Measurements from ENCODE around the gene TRAF3IP1. TPM values are rescaled to one million over a fixed set of nuclear protein-coding genes. Genes with fewer than 3 reads are reported as not detected.

The TRAF3IP1 gene
- total RNA-seq, 1 donor from 2014 or later = 6.0 TPM

DNA sequence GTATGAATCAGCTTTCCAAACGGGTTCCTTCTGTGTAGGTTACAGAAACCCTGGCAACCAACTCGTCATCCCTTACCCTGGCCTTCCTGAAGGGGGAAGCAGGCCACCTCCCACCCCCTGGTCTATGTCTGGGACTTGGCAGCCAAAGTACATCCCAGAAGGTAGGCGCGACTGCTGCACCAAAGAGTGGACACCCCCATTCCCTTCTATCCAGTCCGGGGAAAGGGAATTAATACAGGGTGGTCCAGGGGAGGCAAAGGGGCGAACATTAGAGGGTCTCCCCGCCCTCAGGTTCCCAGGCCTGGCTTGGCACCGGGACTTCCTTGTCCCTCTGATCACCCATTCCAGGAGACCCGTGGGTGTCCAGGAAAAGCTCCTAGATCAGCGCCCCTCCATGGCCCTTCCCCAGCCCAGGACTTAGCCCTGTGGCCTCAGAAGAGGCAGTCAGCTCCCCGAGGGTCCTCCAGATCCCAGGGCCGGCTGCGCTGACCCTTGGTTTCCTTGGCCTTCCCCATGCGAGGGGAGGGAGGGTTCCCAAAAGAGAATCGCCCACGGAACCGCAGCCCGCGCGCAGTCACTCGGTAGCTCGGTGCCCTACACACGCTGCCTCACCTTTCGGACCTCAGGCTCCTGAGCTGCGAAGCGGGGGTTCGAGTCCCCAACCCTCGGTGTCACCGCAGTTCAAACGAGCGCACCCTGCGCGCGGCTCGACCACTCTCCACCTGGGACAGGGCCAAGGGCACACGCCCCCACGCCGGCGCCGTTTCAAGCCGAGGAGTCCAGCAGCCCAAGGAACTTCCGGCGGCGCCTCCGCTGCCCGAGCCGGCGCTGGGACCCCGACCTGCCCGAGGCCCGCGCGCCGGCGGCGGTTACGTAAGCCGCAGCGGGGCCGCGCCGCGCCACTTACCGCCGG, 32.3 kb upstream of the TRAF3IP1 start, which contains the start of gene PER2:
Gene PER2, minus strand, starts transcription at position 874 of the 913 bp plus-strand sequence. CDS start 10,674 bp downstream, outside the sequence.
- peak; percentile 71 for DNase-seq (ENCODE audit: low spot score)

DNA sequence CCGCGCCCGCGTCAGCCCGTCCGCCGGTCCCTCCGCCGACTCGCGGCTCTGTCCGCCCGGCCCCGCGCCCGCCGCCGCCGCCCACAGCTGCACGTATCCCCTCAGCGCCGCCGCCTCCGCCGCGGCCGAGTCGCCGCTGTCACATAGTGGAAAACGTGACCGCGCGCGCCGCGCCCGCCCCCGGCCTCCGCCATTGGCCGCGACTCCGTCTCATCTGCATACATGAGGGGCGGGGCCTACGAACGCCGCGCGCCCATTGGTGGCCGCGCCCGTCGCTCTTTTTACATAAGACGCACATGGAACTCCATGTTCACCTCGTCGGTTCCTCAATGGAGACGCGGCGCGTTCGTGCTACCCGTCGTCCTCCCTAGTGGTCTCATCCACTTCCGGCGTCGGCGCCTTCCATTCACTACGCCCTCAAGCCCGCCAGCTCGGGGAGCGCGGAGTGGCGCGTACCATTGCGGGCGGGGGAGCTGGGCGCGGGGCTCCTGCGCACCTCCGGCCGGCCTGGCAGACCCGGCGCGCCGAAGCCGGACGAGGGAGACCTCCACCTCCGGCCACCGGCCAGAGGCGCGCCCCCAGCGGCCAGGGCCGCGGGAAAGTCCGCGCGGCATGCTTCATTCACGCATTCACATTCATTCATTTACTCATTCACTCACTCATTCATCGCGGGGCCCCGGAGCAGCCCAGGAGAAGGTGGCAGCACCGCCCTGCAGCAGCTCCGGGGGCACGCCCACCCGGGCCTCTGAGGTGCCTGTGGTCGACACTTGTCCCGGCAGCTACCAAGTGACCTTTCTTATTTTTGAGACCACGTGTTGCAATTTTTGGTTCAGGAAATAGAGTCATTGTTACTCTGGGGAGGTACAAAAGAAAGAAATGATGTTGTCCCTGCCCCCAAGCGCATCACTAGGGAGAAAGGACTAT, 31.4 kb upstream of the TRAF3IP1 start:
- DNase-seq (ENCODE audit: low spot score) = peak; percentile 98

DNA sequence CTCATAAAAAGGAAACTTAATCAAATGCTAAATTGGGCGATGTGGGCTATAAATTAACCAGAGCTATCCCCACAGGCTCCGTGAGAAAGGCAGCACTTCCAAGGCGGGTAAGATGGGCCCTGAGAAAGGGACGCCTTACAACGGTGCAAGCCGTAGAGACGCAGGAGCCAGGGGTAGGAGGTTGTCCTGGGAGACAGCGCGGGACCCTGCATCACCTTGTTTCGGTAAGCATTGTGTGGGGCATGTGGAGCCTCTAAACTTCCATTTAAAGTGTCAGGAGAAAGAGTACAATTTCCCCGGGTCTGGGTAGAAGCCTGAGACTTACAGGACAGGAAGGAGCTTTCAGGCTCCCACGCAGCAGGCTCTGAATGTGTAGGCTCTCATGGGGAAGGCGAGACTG, 30.7 kb upstream of the TRAF3IP1 start:
- DNase-seq (ENCODE audit: low spot score) = peak; percentile 20

DNA sequence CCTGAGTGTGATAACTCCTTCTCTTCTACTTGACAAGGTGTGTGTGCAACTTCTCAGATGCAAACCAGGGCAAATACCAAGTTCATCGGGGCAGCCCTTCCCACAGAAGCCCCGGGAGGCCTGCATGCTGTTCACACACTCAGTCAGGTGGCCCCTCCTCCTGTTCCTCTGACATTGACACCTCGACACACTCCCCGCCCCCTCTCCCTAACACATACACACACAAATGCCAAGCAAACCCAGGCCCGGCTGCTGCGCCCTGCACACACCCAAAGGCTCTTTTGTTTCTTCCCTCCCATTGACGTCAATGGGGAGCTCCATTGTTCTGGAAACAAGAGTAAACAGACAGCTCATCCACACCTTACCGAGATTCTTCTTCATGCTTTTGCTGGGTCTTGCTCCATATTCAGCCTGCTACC, 30.2 kb upstream of the TRAF3IP1 start:
- DNase-seq (ENCODE audit: low spot score) = peak; percentile 27

DNA sequence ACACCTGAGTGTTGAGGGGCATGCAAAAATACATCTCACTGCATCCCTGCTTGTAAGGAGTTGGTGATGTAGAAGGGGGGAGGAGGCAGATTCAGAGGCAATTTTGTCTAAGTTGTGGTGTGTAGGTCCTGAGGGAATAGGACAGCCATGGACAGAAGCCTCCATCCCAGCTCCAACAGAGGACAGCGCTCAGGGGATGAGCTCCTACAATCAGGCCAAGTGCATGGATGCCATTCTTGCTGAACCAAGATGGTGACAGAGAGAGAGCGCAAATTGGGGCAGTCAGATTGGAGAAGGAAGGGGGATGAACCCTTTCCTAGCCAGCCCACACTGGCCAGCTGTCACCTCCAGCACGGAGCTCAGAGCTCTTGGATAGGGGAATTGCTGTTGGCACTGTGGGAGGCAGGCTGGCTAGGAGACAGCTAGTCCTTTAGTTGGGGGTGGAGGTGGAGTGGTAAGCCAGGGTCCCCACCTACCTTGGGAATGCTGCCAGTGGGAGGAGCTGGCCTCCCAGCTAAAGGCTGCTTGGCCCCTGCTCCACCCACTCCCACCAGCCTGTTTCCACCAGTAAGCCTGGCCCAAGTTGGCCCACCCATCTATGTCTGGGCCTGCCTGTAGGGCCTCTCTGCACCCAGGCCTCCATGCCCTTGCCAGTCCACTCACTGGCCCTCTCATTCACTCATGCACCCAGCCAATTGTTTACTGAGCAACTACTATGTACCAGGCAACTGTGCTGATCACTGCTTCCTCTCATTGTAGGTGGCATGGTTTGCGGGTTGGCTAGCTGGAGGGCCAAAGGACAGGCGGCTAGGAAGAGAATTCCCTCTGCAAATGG, 29.4 kb upstream of the TRAF3IP1 start:
- no peak for DNase-seq (ENCODE audit: low spot score)

DNA sequence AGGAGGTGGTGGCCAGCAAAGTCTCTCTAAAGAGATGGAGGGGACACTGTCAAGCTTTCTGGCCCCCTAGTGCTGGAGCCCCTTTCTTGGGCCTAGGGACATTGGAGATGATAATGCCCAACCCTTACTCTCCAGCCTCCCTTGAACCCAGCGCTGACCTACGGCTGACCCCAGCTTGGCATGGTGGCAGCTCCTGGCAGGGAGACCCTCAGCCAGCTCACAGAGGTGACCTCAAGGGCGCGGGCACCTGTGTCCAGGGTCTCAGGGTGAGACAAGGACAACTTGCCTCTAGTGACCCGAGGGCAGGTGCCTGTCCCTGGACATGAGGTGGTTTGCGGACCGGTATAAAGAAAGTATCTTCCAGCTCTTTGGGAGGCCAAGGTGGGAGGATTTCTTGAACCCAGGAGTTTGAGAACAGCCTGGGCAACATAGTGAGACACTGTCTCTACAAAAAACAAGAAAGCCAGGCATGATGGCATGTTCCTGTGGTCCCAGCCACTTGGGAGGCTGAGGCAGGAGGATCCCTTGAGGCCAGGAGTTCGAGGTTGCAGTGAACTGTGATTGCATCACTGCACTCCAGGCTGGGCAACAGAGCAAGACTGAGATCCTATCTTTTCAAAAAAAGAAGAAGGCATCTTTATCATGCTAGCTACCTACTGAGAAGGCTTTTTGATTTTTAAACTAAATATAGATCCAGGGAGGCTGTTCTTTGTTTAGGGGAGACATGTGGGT, 28.6 kb upstream of the TRAF3IP1 start:
- no peak for DNase-seq (ENCODE audit: low spot score)

DNA sequence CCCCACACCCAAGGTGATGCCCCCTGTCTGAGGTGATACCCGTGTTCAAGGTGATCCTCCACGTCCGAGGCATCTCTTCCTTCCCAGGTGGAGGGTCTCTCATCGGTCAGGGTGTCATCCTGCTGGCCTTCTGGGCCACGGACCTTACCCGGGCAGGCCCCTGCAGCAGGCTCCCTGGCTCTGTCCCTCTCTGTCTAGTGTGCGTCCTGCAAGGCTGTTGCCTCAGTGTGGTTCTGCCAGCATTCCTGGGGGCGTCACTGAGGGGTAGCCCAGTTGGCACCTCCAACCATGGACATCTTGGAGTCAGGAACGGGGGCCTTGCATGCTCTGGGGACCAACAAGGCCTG, 26.3 kb upstream of the TRAF3IP1 start:
- DNase-seq (ENCODE audit: low spot score) = no peak

DNA sequence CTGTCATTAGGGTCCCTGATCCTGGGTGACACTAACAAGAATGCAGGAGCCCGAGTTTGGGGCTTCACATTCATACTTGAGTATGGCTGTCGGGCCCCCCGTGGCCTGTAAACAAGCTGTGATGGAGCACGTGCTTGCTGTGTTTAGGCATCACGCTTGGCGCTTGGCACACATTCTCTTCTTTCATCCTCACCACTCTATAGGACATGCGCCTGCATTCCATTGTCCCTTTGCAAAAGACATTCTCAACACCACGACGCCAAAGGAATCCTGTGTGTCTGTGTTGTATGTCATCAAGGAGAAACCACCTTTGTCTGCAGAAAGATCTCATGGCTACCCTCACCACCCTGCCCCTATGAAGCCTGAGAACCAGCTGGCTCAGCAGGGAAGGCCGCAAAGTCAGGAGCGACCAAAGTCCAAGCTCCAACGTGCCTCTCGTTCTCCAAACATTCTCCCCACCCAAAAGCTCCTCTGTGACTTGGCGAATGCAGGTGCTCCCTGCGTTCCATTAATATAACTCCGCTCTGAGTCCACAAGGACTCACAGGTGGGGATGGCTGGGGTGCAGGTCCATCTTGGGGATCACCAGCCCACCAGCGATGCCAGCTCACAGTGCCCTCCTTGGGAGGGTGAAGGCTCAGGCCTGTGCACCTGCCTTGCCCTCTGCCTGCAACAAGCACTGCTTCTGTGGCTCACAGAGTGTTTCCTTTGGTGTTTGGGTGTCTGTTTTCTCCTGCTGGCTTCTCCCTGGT, 25.8 kb upstream of the TRAF3IP1 start:
- no peak for DNase-seq (ENCODE audit: low spot score)

DNA sequence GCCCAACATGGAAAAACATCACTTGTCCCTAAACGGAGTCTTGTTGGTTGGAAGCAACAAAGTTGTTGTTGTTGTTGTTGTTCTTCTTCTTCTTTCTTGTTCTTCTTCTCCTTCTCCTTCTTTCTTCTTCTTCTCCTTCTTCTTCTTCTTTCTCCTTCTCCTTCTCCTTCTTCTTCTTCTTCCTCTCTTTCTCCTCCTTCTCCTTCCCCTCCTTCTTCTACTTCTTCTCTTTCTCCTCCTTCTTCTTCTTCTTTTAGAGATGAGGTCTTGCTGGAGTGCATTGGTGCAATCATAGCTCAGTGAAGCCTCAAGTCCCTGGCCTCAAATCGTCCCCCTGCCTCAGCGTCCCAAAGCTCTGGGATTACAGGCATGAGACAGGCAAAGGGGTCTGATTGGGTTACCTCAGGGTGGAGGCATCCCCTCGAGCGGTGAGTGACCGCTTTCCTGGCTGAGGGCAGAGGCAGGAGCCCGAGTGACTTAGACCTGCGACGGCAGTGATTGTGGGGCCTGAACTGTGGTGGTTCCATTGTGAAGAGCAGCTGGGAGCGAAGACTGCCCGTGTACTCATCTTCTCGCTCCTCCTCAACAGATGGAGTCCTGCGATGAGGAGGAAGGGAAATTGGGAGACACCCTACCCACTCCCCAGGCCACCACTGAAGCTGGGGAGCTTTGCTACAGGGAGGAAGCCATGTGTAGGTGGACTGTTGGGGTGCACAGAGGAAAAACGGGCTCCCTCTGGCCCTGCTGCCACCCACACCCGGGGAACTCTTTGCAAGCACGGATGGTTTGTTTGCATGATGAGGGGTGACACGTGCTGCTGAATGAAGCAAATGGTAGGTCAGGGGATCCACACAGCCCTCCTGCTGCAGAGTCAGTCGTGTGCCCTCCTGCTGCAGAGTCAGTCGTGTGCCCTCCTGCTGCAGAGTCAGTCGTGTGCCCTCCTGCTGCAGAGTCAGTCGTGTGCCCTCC, 24.9 kb upstream of the TRAF3IP1 start:
- no peak for DNase-seq (ENCODE audit: low spot score)

DNA sequence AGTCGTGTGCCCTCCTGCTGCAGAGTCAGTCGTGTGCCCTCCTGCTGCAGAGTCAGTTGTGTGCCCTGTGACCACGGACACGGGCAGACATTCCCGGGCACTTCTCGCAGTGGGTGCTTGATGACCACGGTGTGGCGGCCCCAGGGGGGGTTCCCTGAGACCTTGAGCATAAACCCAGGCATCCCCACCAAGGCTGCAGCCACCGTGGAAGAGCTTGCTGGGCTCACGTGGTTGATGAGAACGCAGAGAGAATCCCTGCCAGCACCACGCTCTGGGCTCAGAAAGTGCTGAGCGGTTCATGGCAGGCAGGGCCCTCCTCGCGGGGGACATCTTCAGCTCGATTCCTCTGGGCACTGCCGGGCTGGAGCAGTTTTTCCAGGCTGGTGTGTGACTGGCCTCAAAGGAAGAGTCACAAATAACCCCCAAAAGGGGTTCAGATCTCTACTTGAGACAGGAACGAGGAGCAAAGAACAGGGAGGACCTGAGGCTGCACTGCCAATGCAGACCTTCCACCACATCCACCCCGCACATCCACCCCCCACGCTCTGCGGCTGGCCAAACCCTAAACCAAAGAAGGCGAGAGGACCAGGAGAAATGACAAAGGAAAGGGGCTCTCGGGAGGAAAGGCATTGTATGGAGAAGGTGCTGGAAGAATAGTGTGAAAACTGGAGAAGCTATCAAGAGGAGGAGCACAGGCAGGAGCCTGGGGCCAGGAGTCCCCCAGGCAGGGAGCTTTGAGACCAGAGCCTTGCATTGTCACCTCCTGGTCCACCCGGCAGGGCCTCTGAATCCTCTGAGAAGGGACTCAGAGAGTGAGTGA, 23.5 kb upstream of the TRAF3IP1 start:
- DNase-seq (ENCODE audit: low spot score) = no peak

DNA sequence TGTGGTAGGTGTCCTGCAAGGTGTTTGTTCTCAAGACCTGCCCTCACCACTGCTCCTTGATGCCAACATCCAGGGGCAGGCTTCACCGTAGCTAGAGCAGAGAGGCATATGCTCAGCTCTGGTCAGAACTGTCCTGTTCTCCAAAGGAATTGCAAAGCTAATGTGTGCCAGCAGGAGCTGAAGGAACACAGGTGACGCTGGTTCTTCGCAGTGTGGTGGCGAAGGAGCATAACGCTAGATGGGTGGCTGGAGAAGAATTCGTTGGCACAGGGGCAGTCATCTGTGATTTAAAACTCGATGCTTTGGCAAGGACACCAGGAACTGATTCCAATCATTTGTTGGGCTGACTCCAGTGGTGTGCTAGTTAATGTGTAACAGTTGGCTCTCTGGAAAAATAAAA, 20.5 kb upstream of the TRAF3IP1 start:
- no peak for DNase-seq (ENCODE audit: low spot score)

DNA sequence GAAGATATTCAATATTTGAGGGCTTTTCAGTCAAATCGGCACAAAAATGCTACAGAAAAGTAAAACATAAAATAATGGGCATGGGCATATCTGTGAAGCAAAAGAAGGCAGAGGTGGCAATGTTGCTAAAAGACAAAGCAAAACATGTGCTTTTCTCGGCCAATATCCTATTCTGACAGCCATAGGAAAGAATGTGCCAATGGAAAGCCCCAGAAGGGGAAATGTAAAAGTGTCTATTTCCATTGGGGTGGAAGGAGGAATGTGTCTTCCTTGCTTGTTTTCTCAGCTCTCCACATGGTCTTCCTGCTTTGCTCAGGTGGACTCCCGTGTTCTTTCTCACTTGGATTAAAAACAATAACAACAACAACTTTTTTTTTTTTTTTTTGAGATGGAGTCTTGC, 18.2 kb upstream of the TRAF3IP1 start:
- no peak for DNase-seq (ENCODE audit: low spot score)

DNA sequence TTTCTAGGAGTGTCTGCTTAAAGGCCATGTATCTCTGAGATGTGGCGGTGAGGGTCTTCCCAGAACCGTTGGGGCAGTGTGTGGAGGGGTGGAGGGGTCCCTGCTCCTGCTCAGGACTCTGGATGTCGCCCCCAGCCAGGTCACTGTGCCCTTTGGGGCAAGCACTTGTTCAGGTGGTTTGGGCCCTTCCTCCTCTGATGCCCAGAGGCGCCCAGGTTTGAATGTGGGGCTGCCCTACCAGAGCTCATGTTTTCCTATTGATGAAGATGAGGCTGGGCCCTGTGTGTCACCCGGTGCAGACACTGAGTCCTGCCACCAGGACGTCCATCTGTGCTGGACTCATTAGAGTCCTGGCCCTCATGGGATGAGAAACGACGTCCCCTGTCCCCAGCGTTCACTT, 17.6 kb upstream of the TRAF3IP1 start:
- DNase-seq (ENCODE audit: low spot score) = no peak

DNA sequence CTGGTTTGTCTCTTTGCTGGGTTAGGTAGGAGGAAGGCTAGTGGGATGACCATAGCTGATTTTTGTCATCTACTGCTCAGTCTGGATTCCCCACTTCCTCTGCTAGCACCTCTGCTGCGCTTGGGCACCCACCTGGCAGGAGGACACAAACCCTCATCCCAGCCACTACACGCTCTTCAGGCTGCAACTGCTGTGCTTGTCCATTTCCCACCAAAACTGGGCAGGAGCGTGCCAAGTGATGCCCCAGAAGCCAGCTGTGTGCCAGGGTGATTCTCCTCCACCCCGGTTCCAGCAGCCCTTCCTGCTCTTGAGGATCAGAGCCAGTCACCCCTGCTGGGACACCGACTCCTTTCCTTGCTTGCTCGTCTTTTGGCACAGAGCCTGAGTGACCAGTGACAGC, 16.2 kb upstream of the TRAF3IP1 start:
- no peak for DNase-seq (ENCODE audit: low spot score)

DNA sequence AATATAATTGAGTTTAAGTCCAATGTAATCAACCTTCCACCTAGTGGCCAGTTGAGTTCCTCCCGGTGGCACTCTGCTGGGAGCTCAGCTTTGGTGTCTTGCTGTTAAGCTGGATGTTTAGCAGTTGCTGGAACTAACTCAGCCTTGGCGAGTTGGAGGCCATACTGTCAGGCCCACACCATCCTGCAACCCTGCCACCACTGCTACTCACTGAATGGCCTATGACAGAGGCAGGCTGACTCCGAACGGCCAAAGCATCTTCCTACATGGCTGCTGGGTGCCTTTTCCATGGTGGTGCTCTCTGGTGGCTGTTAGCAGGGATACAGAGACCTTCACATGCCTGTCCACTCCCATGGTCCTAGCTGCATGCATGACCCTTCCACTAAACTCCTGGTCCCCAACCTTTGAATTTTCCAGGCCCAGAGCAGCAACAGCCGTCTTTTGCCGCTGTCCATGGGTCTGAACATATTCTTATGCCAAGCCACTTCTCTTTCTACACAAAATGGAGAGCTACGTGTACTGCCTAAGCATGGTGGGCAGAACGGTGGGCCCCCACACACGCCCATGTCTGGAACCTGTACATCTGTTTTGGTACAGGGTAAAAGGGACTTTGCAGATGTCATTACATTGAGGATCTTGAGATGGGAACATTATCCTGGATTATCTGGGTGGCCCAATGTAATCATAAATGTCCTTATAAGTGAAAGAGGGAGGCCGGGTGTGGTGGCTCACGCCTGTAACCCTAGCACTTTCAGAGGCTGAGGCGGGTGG, 15.0 kb upstream of the TRAF3IP1 start:
- no peak for DNase-seq (ENCODE audit: low spot score)

DNA sequence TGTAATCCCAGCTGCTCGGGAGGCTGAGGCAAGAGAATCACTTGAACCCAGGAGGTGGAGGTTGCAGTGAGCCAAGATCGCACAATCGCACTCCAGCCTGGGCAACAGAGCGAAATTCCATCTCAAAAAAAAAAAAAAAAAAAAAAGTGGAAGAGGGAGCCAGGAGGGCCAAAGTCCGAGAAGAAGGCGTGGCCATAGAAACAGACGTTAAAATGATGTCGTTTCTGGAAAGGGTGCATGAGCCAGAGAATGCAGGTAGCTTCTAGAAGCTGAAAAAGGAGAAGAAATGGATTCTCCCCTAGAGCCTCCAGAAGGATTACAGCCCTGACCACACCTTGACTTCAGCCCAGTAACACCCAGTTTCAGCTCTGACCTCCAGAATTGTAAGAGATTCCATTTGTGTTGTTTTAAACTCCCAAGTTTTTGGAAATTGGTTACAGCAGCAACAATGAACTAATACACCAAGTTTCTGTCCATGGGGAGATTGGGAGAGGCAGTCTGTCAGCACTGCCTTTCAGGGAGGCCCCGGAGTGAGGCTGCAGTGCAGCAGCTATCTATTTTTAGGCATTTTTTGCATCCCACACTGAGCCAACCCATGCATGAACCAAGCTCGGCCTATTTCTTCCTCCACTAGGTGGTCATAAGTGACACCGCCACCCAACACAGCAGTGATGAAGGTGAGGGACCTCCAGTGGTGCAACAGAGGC, 14.2 kb upstream of the TRAF3IP1 start:
- no peak for DNase-seq (ENCODE audit: low spot score)

DNA sequence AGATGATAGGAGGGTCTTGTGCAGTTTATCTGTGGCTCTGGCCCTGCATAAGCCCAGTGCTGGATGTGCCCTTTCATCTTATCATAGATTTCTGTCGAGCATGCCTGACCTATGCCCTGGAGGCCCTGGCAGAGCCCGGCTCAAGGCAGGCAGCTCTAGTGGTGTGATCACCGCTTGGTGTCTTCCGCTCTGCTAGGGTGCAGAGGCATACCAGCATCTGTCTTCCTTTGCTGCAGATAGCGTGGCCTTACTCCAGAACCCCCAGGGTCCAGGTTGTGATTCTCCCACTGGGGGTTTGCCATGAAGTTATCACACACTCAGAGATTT, 13.7 kb upstream of the TRAF3IP1 start:
- DNase-seq (ENCODE audit: low spot score) = no peak
